GM23338 (cell line): Measurements from ENCODE around the gene PTBP2. TPM values are rescaled to one million over a fixed set of nuclear protein-coding genes. Genes with fewer than 3 reads are reported as not detected.

Experiments
- ATAC-seq: fragments of 200-7000 bp; cut with Tn5 transposase; 3 replicates; pipeline ENCODE4 v1.9.1; 2020
- DNase-seq: peaks from one replicate; pipeline ENCODE4 v3.0.0-alpha.2; 2015; ENCODE audit warnings: low spot score
- H2AFZ ChIP-seq: fragments of 200-600 bp; sonication (generic); 2 replicates; pipeline ENCODE4 v1.8.0; 2016; ENCODE audit warnings: antibody characterized with exemption, mild to moderate bottlenecking, moderate library complexity
- H3F3A ChIP-seq: fragments of 200-600 bp; sonication (generic); replicated peaks from 2 replicates; pipeline ENCODE4 v1.8.0; 2017; ENCODE audit warnings: antibody characterized with exemption, mixed run types, low read depth
- H3K27ac ChIP-seq: fragments of 200-600 bp; sonication (generic); 2 replicates; pipeline ENCODE4 v1.6.1; 2016; ENCODE audit warnings: low read depth
- H3K27me3 ChIP-seq: fragments of 200-600 bp; sonication (generic); 2 replicates; pipeline ENCODE4 v1.8.0; 2016; ENCODE audit warnings: mild to moderate bottlenecking, mixed run types, moderate library complexity; ENCODE audit not compliant: insufficient read depth
- H3K36me3 ChIP-seq: fragments of 200-600 bp; sonication (generic); 2 replicates; pipeline ENCODE4 v1.8.0; 2016; ENCODE audit warnings: mild to moderate bottlenecking; ENCODE audit not compliant: insufficient read depth
- H3K4me1 ChIP-seq: fragments of 200-600 bp; sonication (generic); 2 replicates; pipeline ENCODE4 v1.8.0; 2016; ENCODE audit warnings: mild to moderate bottlenecking, moderate library complexity; ENCODE audit not compliant: insufficient read depth
- H3K4me2 ChIP-seq: fragments of 200-600 bp; sonication (generic); 2 replicates; pipeline ENCODE4 v1.7.1; 2017; ENCODE audit warnings: mixed run types
- H3K4me3 ChIP-seq: fragments of 200-600 bp; sonication (generic); 2 replicates; pipeline ENCODE4 v1.6.1; 2016; ENCODE audit warnings: mixed run types
- H3K79me2 ChIP-seq: fragments of 200-600 bp; sonication (generic); replicated peaks from 2 replicates; pipeline ENCODE4 v1.8.0; 2017; ENCODE audit warnings: mild to moderate bottlenecking; ENCODE audit not compliant: insufficient read depth
- H3K9me2 ChIP-seq: fragments of 200-600 bp; sonication (generic); 2 replicates; pipeline ENCODE4 v1.8.0; 2017; ENCODE audit not compliant: insufficient read depth
- H4K20me1 ChIP-seq: fragments of 200-600 bp; sonication (generic); replicated peaks from 2 replicates; pipeline ENCODE4 v1.8.0; 2017; ENCODE audit warnings: mild to moderate bottlenecking; ENCODE audit not compliant: insufficient read depth
- H3K27ac Mint-ChIP-seq: 2 replicates; pipeline ENCODE4 v1.8.0; 2020; ENCODE audit warnings: inconsistent platforms, mild to moderate bottlenecking, moderate library complexity, mixed read lengths
- H3K27me3 Mint-ChIP-seq: 3 replicates; pipeline ENCODE4 v1.8.0; 2022; ENCODE audit warnings: low read depth, mild to moderate bottlenecking, moderate library complexity, mixed read lengths, inconsistent platforms; ENCODE audit not compliant: insufficient read depth, poor library complexity
- H3K36me3 Mint-ChIP-seq: 3 replicates; pipeline ENCODE4 v1.8.0; 2021; ENCODE audit warnings: low read depth, mild to moderate bottlenecking, inconsistent platforms, moderate library complexity, mixed read lengths
- H3K4me1 Mint-ChIP-seq: 3 replicates; pipeline ENCODE4 v1.8.0; 2020; ENCODE audit warnings: mild to moderate bottlenecking, inconsistent platforms, mixed read lengths
- H3K4me3 Mint-ChIP-seq: 3 replicates; pipeline ENCODE4 v1.8.0; 2021; ENCODE audit warnings: moderate library complexity, mild to moderate bottlenecking, inconsistent platforms, mixed read lengths
- H3K9me3 Mint-ChIP-seq: 3 replicates; pipeline ENCODE4 v1.8.0; 2020; ENCODE audit warnings: moderate library complexity, mild to moderate bottlenecking, inconsistent platforms, mixed read lengths
- EZH2 ChIP-seq: fragments of 200-600 bp; sonication (generic); IDR thresholded peaks from one replicate; pipeline ENCODE4 v1.8.0; 2017; ENCODE audit warnings: antibody characterized with exemption, mild to moderate bottlenecking, low read depth; ENCODE audit not compliant: unreplicated experiment
- JUNB ChIP-seq: IDR thresholded peaks from one replicate; pipeline ENCODE4 v1.6.1; 2016; ENCODE audit warnings: antibody characterized with exemption; ENCODE audit not compliant: unreplicated experiment
- STAT1 ChIP-seq: IDR thresholded peaks from one replicate; pipeline ENCODE4 v1.6.1; 2016; ENCODE audit warnings: antibody characterized with exemption; ENCODE audit not compliant: unreplicated experiment
- ZNF114 ChIP-seq: fragments of 250-450 bp; sonication (Bioruptor Pico); IDR thresholded peaks from 2 replicates; pipeline ENCODE4 v1.5.0; 2020; ENCODE audit warnings: mild to moderate bottlenecking, moderate library complexity
- polyA plus RNA-seq: library from polyadenylated mRNA; unstranded; fragments of >200 nt; fragmentation: Nextera tagmentation; extraction: Ambion mirVana; gene quantifications from 2 replicates; pipeline ENCODE4 v1.2.1, GENCODE V29; 2016
- total RNA-seq: library from RNA; depleted of rRNA; stranded (reverse); fragments of >200 nt; shearing (Covaris generic); gene quantifications from 2 replicates; pipeline ENCODE4 v1.2.3, GENCODE V29; 2014
- TF ChIP-seq, protein P1 (sequence below): fragments of 250-450 bp; sonication (Bioruptor Pico); IDR thresholded peaks from 2 replicates; pipeline ENCODE4 v1.5.0; 2020; ENCODE audit warnings: mild to moderate bottlenecking, moderate library complexity
- TF ChIP-seq, protein P2 (sequence below), 2 experiments: fragments of 200-600 bp in 1 of 2; sonication (generic) in 1 of 2; conservative IDR thresholded peaks; 2 replicates each; pipeline versions ENCODE4 v1.5.1 to v1.6.1; 2016 to 2017; ENCODE audit warnings: antibody characterized with exemption in 2 of 2, low read depth in 2 of 2, mild to moderate bottlenecking in 2 of 2, moderate library complexity in 1 of 2

Gene PTBP2
- total and polyA plus RNA-seq, 2 experiments from 2014 or later, result 50.2 to 108 TPM

DNA sequence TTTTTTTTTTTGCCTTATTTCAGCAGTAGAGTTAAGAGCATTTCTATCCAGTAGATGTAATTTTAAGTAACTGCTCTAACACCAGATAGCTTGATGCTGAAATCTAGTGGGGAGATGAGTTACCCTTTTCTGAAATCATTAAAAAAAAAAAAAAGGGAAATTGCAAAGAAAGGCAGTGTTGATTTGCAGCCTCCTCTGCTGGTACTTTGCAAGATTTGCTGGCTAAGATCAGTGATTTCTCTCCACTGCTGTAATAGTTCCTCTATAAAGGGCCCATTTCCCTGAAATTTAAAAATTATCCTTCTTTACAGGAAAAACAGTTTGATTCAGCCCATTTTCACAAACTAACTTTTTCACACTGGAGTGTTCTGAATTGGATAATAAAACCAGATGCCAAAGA, 120.6 kb downstream of the PTBP2 start:
- H3K4me1 Mint-ChIP-seq, result peaks cover 13% of the 10 kb centered on the region
- Histone ChIP-seq H3K79me2 (no peaks in the 10 kb centered on the region), H3K4me3 (no peak overlapping the region), H3K4me2 (no peak overlapping the region), H3K27me3 (no peaks in the 10 kb centered on the region), H4K20me1 (no peaks in the 10 kb centered on the region), H3K9me2 (peaks cover 4% of the 10 kb centered on the region; the same call in 1 of the 2 replicates), H3K27ac (no peak overlapping the region), H2AFZ (no peak overlapping the region), H3F3A (no peaks in the 10 kb centered on the region), H3K36me3 (no peaks in the 10 kb centered on the region), H3K4me1 (peaks cover 3% of the 10 kb centered on the region; the same call in 1 of the 2 replicates)
- H3K4me3 Mint-ChIP-seq, result no peak overlapping the region
- no peak overlapping the region for H3K27ac Mint-ChIP-seq
- TF ChIP-seq JUNB, result no peak
- TF ChIP-seq, protein P1, sequence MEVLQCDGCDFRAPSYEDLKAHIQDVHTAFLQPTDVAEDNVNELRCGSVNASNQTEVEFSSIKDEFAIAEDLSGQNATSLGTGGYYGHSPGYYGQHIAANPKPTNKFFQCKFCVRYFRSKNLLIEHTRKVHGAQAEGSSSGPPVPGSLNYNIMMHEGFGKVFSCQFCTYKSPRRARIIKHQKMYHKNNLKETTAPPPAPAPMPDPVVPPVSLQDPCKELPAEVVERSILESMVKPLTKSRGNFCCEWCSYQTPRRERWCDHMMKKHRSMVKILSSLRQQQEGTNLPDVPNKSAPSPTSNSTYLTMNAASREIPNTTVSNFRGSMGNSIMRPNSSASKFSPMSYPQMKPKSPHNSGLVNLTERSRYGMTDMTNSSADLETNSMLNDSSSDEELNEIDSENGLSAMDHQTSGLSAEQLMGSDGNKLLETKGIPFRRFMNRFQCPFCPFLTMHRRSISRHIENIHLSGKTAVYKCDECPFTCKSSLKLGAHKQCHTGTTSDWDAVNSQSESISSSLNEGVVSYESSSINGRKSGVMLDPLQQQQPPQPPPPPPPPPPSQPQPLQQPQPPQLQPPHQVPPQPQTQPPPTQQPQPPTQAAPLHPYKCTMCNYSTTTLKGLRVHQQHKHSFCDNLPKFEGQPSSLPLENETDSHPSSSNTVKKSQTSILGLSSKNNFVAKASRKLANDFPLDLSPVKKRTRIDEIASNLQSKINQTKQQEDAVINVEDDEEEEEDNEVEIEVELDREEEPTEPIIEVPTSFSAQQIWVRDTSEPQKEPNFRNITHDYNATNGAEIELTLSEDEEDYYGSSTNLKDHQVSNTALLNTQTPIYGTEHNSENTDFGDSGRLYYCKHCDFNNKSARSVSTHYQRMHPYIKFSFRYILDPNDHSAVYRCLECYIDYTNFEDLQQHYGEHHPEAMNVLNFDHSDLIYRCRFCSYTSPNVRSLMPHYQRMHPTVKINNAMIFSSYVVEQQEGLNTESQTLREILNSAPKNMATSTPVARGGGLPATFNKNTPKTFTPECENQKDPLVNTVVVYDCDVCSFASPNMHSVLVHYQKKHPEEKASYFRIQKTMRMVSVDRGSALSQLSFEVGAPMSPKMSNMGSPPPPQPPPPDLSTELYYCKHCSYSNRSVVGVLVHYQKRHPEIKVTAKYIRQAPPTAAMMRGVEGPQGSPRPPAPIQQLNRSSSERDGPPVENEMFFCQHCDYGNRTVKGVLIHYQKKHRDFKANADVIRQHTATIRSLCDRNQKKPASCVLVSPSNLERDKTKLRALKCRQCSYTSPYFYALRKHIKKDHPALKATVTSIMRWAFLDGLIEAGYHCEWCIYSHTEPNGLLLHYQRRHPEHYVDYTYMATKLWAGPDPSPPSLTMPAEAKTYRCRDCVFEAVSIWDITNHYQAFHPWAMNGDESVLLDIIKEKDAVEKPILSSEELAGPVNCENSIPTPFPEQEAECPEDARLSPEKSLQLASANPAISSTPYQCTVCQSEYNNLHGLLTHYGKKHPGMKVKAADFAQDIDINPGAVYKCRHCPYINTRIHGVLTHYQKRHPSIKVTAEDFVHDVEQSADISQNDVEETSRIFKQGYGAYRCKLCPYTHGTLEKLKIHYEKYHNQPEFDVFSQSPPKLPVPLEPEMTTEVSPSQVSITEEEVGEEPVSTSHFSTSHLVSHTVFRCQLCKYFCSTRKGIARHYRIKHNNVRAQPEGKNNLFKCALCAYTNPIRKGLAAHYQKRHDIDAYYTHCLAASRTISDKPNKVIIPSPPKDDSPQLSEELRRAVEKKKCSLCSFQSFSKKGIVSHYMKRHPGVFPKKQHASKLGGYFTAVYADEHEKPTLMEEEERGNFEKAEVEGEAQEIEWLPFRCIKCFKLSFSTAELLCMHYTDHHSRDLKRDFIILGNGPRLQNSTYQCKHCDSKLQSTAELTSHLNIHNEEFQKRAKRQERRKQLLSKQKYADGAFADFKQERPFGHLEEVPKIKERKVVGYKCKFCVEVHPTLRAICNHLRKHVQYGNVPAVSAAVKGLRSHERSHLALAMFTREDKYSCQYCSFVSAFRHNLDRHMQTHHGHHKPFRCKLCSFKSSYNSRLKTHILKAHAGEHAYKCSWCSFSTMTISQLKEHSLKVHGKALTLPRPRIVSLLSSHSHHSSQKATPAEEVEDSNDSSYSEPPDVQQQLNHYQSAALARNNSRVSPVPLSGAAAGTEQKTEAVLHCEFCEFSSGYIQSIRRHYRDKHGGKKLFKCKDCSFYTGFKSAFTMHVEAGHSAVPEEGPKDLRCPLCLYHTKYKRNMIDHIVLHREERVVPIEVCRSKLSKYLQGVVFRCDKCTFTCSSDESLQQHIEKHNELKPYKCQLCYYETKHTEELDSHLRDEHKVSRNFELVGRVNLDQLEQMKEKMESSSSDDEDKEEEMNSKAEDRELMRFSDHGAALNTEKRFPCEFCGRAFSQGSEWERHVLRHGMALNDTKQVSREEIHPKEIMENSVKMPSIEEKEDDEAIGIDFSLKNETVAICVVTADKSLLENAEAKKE (CRISPR knock-in tag), result no peak
- no peak for TF ChIP-seq EZH2
- TF ChIP-seq ZNF114 (CRISPR knock-in tag), result no peak
- TF ChIP-seq STAT1, result no peak
- TF ChIP-seq, protein P2, sequence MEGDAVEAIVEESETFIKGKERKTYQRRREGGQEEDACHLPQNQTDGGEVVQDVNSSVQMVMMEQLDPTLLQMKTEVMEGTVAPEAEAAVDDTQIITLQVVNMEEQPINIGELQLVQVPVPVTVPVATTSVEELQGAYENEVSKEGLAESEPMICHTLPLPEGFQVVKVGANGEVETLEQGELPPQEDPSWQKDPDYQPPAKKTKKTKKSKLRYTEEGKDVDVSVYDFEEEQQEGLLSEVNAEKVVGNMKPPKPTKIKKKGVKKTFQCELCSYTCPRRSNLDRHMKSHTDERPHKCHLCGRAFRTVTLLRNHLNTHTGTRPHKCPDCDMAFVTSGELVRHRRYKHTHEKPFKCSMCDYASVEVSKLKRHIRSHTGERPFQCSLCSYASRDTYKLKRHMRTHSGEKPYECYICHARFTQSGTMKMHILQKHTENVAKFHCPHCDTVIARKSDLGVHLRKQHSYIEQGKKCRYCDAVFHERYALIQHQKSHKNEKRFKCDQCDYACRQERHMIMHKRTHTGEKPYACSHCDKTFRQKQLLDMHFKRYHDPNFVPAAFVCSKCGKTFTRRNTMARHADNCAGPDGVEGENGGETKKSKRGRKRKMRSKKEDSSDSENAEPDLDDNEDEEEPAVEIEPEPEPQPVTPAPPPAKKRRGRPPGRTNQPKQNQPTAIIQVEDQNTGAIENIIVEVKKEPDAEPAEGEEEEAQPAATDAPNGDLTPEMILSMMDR (conservative IDR thresholded peaks at IDR 0.05; ENCODE audit: low read depth in 2 of 2), result peak; percentile 52 to 70
- H3K36me3 Mint-ChIP-seq, result no peaks in the 10 kb centered on the region
- ATAC-seq (no peak), DNase-seq (peak; percentile 22)
- no peaks in the 10 kb centered on the region; the same call in 2 of the 3 replicates for H3K9me3 Mint-ChIP-seq
- H3K27me3 Mint-ChIP-seq, result peaks cover 2% of the 10 kb centered on the region
